HG02943 (cell line): ENCODE data around the gene RIMBP3B.
"Not testable (repeated sequence)": the region's sequence is repeated elsewhere in the genome, so short reads cannot be mapped to it uniquely, and the experiment has no call there.

ENCODE experiments used
- ATAC-seq: cut with Tn5 transposase; IDR thresholded peaks from one replicate; pipeline ENCODE4 v1.9.1; 2021; ENCODE audit warnings: mild to moderate bottlenecking, low read depth, moderate library complexity; ENCODE audit not compliant: unreplicated experiment

Gene RIMBP3B, protein sequence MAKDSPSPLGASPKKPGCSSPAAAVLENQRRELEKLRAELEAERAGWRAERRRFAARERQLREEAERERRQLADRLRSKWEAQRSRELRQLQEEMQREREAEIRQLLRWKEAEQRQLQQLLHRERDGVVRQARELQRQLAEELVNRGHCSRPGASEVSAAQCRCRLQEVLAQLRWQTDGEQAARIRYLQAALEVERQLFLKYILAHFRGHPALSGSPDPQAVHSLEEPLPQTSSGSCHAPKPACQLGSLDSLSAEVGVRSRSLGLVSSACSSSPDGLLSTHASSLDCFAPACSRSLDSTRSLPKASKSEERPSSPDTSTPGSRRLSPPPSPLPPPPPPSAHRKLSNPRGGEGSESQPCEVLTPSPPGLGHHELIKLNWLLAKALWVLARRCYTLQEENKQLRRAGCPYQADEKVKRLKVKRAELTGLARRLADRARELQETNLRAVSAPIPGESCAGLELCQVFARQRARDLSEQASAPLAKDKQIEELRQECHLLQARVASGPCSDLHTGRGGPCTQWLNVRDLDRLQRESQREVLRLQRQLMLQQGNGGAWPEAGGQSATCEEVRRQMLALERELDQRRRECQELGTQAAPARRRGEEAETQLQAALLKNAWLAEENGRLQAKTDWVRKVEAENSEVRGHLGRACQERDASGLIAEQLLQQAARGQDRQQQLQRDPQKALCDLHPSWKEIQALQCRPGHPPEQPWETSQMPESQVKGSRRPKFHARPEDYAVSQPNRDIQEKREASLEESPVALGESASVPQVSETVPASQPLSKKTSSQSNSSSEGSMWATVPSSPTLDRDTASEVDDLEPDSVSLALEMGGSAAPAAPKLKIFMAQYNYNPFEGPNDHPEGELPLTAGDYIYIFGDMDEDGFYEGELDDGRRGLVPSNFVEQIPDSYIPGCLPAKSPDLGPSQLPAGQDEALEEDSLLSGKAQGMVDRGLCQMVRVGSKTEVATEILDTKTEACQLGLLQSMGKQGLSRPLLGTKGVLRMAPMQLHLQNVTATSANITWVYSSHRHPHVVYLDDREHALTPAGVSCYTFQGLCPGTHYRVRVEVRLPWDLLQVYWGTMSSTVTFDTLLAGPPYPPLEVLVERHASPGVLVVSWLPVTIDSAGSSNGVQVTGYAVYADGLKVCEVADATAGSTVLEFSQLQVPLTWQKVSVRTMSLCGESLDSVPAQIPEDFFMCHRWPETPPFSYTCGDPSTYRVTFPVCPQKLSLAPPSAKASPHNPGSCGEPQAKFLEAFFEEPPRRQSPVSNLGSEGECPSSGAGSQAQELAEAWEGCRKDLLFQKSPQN (N-terminal part only)

DNA sequence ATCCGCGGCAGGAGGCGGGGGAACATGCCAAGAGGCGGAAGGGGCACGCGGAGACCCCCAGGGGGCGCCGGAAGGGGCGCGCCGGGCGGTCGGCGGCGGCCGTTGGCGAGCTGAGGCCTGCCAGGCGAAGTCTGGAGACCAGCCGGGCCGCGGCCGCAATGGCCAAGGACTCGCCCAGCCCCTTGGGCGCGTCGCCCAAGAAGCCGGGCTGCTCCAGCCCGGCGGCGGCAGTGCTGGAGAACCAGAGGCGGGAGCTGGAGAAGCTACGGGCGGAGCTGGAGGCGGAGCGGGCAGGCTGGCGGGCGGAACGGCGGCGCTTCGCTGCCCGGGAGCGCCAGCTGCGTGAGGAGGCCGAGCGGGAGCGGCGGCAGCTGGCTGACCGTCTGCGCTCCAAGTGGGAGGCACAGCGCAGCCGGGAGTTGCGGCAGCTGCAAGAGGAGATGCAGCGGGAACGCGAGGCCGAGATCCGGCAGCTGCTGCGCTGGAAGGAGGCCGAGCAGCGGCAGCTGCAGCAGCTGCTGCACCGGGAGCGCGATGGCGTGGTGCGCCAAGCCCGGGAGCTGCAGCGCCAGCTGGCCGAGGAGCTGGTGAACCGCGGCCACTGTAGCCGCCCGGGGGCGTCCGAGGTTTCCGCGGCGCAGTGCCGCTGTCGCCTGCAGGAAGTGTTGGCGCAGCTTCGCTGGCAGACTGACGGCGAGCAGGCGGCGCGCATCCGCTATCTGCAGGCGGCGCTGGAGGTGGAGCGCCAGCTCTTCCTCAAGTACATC lies at the start of gene RIMBP3B:
Gene RIMBP3B (plus strand): TSS at position 51 of the 767 bp plus-strand sequence. CDS start 108 bp downstream, at position 159.
- not testable (repeated sequence) for ATAC-seq

DNA sequence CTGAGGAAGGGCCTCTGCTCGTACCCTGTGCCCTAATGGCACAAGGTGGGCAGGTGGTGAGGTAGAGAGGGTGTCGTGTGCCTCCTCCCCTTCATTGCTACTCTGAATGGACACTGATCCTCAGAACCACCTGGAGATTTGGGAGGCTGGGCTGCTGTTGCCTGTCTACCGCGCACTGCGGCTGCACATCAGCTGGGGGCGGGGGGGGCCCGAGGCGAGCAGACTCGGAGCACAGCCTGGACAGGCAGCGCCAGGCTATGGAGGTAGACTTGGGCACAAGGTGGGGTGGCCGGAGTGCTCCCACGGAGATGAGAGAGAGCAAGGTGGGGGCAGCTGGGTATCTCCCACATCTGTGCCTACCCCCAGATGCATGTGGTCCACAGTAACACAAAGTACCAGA lies 26.0 kb upstream of the RIMBP3B start:
- not testable (repeated sequence) for ATAC-seq

DNA sequence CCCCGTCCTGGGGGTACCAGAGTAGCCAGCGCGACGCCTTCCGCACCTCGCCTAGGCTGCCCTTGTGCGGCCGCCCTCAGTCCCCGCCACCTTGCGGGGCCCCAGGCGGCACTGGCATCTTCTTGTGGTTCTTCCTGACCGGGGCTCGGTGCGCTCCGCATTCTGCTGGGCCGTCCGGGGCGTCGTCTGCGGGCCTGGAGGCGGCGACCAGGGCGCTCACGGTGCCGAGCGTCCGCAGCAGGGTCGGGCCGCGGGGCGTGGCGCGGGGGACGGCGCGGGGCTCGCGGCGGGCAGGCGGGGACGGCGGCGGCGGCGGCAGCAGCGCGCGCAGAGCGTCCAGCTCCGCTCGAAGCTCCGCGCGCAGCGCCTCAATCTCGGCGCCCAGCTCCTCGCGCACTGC lies 23.0 kb upstream of the RIMBP3B start:
- not testable (repeated sequence) for ATAC-seq

DNA sequence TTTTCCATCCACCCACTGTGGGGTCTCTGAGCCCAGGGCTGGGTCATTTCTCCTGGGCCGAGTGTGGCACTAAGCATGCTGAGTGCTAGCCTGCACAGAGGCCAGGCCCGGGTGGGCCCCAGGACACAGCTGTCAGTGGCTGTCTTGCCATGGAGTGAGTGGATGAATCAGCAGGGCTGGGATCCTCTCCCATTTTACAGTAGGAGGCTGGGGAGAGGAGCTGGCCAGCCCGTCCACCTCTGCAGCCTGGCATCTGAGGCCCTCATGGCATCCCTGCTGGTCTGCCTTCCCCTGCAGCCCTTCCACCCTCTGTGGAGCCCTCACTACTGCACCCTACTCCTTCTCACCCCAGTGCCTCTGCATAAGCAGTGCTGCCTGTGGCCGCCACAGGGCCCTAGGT lies 21.1 kb upstream of the RIMBP3B start:
- ATAC-seq, result not testable (repeated sequence)

DNA sequence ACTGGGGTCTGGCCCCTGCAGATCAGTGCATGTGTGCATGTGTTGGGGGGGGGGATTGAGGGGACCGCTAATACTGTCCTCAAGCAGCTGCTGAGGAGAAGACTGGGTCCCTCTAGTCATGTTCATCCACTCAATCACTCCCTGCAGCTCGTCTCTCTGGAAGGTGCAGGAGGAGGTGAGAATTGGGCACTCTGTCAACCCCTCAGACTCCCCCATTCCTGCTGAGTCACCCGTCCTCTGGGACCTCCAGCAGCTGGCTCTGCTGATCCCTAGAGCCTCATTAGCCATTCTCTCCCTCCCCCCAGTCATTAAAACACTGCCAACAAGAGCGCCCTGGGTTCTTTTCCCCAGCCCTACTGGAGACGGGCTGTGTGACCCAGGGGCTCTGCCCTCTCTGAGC lies 20.5 kb upstream of the RIMBP3B start:
- not testable (repeated sequence) for ATAC-seq

DNA sequence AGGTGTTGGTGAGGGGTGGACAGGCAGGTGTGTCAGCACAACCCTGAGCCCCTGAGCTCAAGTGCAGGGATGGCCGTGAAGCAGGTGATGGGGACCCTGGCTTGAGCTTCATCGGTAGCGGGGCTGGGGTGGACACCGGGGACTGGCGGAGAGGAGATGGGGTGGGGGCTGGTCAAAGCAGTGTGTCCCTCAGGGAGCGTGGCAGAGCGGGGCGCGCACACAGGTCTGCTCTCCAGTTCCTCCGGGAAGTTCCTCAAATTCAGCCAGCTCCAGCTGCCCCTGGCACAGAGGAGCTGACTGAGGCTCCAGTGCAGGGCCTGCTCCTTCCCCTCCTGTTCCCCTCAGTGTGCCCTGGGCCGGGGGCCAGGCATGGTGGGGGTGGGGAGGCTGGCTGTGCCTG lies 19.7 kb upstream of the RIMBP3B start:
- not testable (repeated sequence) for ATAC-seq

DNA sequence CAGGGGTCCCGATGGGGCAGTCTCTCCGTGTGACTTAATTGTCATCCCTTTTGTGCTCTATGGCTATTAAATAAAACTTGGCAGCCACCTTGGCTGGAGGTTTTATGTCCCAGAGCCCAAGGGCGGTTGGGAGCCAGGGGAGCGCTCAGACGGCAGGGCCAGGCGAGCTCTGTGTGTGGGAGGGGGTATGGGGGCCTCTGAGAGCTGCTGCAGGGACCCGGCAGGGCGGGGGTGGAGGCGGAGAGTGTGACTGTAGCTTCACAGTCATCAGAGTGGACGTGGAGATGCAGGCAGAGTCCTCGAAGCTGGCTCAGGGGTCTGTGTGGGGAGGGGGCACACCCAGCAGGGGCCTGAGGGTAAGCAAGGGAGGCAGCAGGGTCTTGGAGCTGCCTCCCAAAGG lies 19.2 kb upstream of the RIMBP3B start:
- ATAC-seq, result not testable (repeated sequence)

DNA sequence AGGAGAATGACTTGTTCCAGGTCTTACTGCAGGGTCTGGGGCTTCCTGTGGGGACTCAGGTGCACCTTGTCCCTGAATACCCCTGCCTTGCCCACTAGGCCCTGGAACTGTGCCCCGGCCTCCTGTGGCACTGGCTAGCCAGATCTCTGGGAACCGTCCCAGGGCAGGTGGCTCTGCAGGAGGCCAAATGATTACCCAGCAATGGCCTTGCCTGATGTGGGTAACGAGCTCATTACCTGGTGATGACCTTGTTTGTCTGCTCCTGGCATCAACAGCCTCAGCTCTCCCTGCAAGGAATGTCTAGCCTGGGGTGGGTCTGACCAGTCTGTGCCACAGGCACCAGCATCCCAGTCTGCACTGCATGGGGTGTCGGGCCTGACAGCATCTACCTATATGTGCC lies 18.2 kb upstream of the RIMBP3B start:
- not testable (repeated sequence) for ATAC-seq

DNA sequence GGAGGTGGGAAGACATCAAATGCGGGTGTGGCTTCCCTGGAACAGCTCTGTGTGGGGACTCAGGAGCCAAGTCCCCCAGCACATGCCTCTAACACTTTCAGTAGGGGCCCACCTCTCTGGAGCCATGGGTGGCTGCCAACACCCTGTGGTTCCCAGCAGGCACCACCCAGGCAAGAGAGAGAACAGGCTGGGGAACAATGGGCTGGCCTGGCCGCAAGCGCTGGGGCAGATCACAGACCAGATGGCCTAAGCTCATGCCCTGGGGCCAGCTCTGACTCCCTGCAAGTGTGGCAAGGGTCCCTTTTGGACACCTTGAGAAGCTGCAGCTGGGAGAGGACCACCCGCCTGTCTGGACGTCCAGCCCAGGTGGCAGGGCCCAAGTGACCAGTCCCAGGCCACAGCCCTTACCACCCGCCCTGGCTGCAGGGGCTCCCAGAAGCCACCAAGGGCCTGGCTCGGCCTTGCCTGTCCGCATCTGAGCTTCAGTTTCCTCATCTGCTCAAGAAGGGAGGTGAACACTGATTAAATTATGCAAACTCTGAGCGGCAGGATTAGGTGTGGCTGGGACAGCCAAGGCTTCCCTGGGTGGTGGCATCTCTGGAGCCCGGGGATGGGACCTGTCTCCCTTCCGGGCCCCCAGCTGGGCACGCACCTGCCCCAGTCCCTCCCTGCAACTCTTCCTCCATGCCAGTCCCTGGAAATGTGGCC lies 14.8 kb upstream of the RIMBP3B start:
- not testable (repeated sequence) for ATAC-seq

DNA sequence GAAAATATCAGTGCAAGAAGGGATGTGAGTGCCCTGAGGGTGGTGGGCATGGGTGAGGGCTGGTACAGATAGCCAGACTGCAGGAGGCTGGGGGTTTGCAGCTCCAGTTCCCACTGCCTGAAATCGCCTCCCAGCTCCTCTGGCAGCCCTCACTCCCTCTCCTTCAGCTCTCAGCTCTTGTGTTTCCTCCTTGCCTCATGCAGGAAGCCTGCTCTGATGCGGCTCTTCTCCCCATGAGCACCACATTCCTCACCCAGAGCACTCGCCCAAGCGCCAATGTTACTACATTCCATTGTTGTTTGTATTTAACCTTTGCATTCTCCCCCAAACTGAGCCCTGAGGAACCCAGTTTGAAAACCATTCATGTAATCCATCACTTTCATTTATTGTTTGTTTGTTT lies 7.7 kb upstream of the RIMBP3B start:
- ATAC-seq, result not testable (repeated sequence)

DNA sequence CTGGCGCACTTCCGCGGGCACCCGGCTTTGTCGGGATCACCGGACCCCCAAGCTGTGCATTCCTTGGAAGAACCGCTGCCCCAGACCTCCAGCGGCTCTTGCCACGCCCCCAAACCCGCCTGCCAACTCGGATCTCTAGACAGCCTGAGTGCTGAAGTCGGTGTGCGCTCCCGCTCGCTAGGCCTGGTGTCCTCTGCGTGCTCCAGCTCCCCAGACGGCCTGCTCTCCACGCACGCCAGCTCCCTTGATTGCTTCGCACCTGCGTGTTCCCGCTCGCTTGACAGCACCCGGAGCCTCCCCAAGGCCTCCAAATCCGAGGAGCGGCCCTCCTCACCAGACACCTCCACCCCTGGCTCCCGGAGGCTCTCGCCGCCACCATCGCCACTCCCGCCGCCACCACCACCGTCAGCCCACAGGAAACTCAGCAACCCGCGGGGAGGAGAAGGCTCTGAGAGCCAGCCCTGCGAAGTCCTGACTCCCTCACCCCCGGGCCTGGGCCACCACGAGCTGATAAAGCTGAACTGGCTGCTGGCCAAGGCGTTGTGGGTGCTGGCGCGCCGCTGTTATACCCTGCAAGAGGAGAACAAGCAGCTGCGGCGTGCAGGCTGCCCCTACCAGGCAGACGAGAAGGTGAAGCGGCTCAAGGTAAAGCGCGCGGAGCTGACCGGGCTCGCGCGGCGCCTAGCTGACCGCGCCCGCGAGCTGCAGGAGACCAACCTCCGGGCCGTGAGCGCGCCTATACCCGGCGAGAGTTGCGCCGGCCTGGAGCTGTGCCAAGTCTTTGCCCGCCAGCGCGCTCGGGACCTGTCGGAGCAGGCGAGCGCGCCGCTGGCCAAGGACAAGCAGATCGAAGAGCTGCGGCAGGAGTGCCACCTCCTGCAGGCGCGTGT lies 1.2 kb downstream of the RIMBP3B start:
- not testable (repeated sequence) for ATAC-seq

DNA sequence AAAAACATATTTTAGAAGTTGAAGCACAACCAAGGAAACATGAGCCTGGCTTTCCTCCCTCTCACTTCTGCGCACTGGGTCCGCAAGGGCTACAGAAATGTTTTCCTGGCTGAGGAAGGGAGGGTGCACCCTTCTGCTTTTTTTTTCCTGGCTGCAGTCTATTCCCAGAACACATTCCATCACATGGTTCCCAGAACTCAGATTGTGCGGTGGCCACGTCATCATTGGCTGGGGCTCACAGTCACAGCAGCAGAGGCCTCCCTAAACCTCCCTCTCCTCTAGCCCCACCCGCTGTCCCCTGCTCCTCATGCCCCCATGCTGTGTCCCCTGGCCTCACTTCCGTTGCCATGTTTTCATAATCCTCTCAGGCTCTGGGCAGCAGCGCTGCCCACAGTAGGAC lies 5.9 kb downstream of the RIMBP3B start:
- ATAC-seq, result not testable (repeated sequence)

DNA sequence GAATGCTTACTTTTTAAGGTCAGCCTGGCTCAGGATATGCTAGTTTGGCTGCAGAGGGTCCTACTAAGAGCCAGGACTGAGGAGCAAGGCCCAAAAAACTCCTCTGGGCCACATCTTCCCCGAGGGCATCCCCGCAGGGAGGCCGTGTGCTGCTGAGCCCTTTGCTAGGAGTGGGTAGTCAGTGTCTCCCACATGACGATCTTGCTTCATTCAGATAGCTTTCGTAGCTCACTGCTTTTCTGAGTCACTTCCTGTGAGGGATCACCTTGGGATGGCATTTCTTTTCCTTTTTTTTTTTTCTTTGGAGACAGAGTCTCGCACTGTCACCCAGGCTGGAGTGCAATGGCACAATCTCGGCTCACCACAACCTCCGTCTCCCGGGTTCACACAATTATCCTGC lies 6.5 kb downstream of the RIMBP3B start:
- not testable (repeated sequence) for ATAC-seq

DNA sequence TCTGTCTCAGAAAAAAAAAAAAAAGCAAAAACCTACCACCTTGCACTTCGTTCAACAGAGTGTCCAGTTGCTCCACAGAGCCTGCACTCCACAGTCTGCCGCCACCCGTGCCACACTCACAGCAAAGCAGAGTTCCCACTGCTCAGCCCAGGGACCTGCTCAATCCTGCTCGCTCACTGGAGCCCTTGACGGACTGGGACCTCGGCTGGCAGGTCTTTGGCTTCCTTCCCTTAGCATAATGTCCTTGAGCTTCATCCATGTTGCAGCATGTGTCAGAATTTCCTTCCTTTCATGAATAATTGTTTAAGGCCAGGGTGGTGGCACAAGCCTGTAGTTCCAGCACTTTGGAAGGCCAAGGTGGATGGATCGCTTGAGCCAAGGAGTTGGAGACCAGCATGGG lies 11.1 kb downstream of the RIMBP3B start:
- ATAC-seq, result not testable (repeated sequence)

DNA sequence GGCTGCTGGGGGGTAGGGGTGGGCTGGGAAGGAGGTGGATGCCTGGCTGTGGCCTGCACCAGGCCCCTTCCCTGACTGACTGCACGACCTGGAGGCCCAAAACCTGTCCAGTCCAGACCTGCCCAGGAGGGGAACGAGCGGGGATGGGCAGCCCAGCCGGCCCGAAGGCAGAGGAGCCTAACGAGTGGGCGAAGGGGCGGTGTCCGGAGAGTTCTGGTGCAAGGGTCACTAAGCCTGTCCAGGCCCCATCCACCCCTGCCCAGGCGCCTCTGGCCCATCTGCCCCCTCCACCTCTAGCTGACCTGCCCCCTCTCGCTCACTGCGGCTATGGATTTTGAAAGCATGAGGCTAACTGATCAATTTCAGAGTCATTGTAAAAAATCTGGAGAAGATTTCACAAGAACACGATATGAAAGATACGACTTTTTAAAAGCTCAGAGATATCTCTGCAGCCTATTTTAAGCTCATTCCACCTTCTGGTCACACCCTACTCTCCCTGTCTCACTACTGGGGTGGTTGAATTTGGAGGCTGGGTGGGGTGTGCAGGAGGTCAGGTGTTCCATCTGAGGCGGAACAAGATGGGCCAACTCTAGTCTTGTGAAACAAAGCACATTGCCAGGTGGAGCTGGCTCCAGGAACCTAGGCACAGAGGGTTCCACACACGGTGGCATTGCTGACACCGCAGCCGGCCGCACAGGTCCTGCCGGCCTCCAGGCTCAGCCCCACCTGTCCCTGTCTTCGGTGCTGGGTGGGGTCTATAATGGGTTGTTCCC lies 17.8 kb downstream of the RIMBP3B start:
- not testable (repeated sequence) for ATAC-seq

DNA sequence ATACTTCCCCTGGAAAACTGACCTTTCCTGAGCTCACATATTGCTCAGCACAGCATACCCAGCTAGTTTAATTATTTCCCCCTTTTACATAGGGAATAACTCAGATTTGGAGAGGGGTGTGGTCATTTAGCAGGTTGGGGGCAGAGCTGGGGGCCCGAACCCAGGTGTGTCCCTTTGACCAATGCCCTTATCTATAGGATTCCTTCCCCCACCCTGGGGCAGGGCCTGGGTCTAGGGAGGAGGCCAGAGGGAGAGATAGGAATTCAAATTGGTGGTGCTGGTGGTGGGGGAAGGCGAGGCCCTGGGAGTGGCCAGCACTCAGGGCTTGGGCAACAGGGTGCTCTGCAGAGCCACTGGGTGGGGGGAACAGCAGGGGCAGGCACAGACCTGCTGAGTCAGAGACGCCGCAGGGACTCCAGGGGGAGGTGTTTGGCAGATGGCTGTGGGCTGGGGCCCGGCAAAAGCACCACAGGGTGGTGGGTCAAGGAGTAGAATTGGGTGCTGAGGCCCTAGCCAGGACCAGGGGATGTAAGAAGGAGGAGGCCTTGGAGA lies 19.3 kb downstream of the RIMBP3B start:
- ATAC-seq, result not testable (repeated sequence)

DNA sequence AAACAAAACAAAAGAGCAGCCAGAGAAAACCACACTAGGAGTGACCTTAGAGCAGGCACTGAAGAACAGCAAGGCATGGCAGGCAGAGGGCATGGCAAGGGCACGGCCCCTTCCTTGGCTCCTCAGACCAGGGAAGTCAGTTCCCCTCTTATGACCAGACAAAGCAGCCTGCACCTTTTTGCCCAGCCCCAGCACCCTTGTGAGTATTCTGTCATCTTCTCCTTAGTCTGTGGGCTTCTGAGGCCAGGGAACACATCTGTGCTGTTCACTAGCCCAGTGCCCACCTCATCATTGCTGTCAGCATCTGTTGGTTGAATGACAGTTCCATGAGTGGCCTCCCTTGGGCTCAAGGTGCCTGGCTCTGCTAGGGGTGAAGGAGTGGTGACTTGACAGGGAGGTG lies 23.6 kb downstream of the RIMBP3B start:
- ATAC-seq, result not testable (repeated sequence)
